Stimulated activated CD8-positive, alpha-beta memory T cell treated with anti-CD3 and anti-CD28 coated beads, Interleukin-7, amount 100 ng/mL, for 24 hours (primary cell): ENCODE data around the gene INTS1.

Source experiments
- DNase-seq: peaks from one replicate; pipeline ENCODE4 v3.0.0-alpha.2; 2020; ENCODE audit warnings: low read depth

The INTS1 gene

GRCh38 chr7:1431634-1432380 lies 72.4 kb downstream of the INTS1 start:
- no peak for DNase-seq

- no peak for DNase-seq
Measured at GRCh38 chr7:1431226-1431625, 73.0 kb downstream of the INTS1 start.

GRCh38 chr7:1430056-1430845 lies 73.9 kb downstream of the INTS1 start:
- DNase-seq = no peak

- no peak for DNase-seq
Measured at GRCh38 chr7:1428941-1429501, 75.2 kb downstream of the INTS1 start.

- DNase-seq = no peak
Measured at GRCh38 chr7:1427064-1427657, 77.0 kb downstream of the INTS1 start.

GRCh38 chr7:1426474-1426873 lies 77.7 kb downstream of the INTS1 start:
- DNase-seq = no peak

- DNase-seq = no peak
Measured at GRCh38 chr7:1425292-1426136, 78.7 kb downstream of the INTS1 start.

GRCh38 chr7:1424041-1424440 lies 80.1 kb downstream of the INTS1 start:
- DNase-seq = no peak

GRCh38 chr7:1423264-1423811 lies 80.9 kb downstream of the INTS1 start:
- no peak for DNase-seq

- no peak for DNase-seq
Measured at GRCh38 chr7:1422512-1423263, 81.5 kb downstream of the INTS1 start.

- no peak for DNase-seq
Measured at GRCh38 chr7:1421946-1422345, 82.2 kb downstream of the INTS1 start.

- DNase-seq = no peak
Measured at GRCh38 chr7:1421020-1421790, 83.0 kb downstream of the INTS1 start.
